Vagina (tissue), 2 donors: Measurements from ENCODE around the gene RACGAP1.

Source experiments
- POLR2A ChIP-seq, 2 donors: fragments of 450-650 bp; IDR thresholded peaks; one replicate each; pipeline ENCODE4 v1.6.1; 2017; ENCODE audit warnings: antibody characterized with exemption in 2 of 2, mild to moderate bottlenecking in 2 of 2, moderate library complexity in 2 of 2
- POLR2AphosphoS5 ChIP-seq, 2 donors: sonication (generic); formaldehyde crosslinking; IDR thresholded peaks; one replicate each; pipeline ENCODE4 v1.9.0; 2017; ENCODE audit warnings: antibody characterized with exemption in 2 of 2, mild to moderate bottlenecking in 2 of 2, low read depth in 1 of 2; ENCODE audit not compliant: insufficient read depth in 1 of 2
- TF ChIP-seq, protein P1 (sequence below), 3 experiments: fragments of 450-650 bp in 2 of 3; fragments of 200-600 bp in 1 of 3; sonication (generic) in 1 of 3; IDR thresholded peaks; one replicate each; pipeline ENCODE4 v1.5.1; 2017 to 2019; ENCODE audit warnings: antibody characterized with exemption in 3 of 3, mild to moderate bottlenecking in 2 of 3, moderate library complexity in 2 of 3

DNA sequence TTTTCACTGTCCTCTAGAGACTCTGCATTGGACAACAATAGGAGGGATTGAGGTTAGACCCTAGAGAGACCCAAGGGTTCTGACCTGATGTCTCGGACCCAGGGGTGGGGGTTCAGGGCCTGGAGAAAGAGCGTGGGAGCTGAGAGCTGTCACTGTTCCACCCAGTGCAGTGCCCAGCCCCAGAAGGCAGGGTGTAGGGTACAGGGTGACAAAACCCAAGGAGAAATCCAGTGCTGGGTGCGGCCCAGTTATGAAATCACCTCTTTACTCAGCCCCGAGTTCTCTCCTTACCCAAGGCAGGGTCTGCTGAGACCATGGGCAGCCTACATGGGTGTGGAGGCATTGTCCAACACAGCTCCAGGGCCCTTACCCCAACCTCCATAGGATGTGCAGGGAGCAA is 72.1 kb downstream of the RACGAP1 start:
- no peak for TF ChIP-seq POLR2AphosphoS5 (IDR thresholded peaks at IDR 0.05; ENCODE audit: insufficient read depth in 1 of 2, low read depth in 1 of 2)
- TF ChIP-seq, protein P1, sequence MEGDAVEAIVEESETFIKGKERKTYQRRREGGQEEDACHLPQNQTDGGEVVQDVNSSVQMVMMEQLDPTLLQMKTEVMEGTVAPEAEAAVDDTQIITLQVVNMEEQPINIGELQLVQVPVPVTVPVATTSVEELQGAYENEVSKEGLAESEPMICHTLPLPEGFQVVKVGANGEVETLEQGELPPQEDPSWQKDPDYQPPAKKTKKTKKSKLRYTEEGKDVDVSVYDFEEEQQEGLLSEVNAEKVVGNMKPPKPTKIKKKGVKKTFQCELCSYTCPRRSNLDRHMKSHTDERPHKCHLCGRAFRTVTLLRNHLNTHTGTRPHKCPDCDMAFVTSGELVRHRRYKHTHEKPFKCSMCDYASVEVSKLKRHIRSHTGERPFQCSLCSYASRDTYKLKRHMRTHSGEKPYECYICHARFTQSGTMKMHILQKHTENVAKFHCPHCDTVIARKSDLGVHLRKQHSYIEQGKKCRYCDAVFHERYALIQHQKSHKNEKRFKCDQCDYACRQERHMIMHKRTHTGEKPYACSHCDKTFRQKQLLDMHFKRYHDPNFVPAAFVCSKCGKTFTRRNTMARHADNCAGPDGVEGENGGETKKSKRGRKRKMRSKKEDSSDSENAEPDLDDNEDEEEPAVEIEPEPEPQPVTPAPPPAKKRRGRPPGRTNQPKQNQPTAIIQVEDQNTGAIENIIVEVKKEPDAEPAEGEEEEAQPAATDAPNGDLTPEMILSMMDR (IDR thresholded peaks at IDR 0.05): no peak
- no peak for TF ChIP-seq POLR2A (IDR thresholded peaks at IDR 0.05)
